Ectodermal cell (in vitro differentiated cells): ENCODE data around the gene PIR.
A peak's percentile ranks its signal among the peaks of the same experiment; 100 is the strongest.

Experiments used
- H3K27ac ChIP-seq: 2 replicates; pipeline ENCODE4 v1.7.0; 2013; ENCODE audit warnings: mild to moderate bottlenecking, low read depth, low read length; ENCODE audit not compliant: insufficient read depth, poor library complexity, severe bottlenecking
- H3K27me3 ChIP-seq: 2 replicates; pipeline ENCODE4 v1.7.0; 2013; ENCODE audit warnings: mild to moderate bottlenecking, low read length; ENCODE audit not compliant: insufficient read depth, control insufficient read depth, poor library complexity, severe bottlenecking
- H3K36me3 ChIP-seq: one replicate; pipeline ENCODE4 v1.7.0; 2013; ENCODE audit warnings: low read length; ENCODE audit not compliant: control insufficient read depth, insufficient read depth
- H3K4me1 ChIP-seq: one replicate; pipeline ENCODE4 v1.7.0; 2013; ENCODE audit warnings: low read length; ENCODE audit not compliant: control insufficient read depth, insufficient read depth
- H3K4me3 ChIP-seq: 2 replicates; pipeline ENCODE4 v1.7.0; 2013; ENCODE audit warnings: low read depth, low read length, control low read depth; ENCODE audit not compliant: insufficient read depth
- H3K9me3 ChIP-seq: 2 replicates; pipeline ENCODE4 v1.7.0; 2013; ENCODE audit warnings: mild to moderate bottlenecking, low read length, moderate library complexity; ENCODE audit not compliant: control insufficient read depth
- WGBS, 2 experiments: methylation state at CpG; one replicate each; pipeline ENCODE4 v1.1.7; 2013; ENCODE audit warnings: missing lambda C conversion rate in 2 of 2; 5-methylcytosine and 5-hydroxymethylcytosine counted together

The PIR gene

GRCh38 chrX:15366506-15367352 is 126.4 kb downstream of the PIR start:
- H3K4me1 ChIP-seq, result no peaks in the 10 kb centered on the region
- H3K27me3 ChIP-seq, result no peaks in the 10 kb centered on the region
- H3K36me3 ChIP-seq, result no peaks in the 10 kb centered on the region
- no peak overlapping the region for H3K4me3 ChIP-seq
- no peak overlapping the region for H3K27ac ChIP-seq
- no peaks in the 10 kb centered on the region for H3K9me3 ChIP-seq
- 96% methylated on average over 9 of the region's 9 CpGs for WGBS, 2 experiments

GRCh38 chrX:15359701-15360100 is 133.4 kb downstream of the PIR start:
- no peaks in the 10 kb centered on the region for H3K36me3 ChIP-seq
- H3K4me1 ChIP-seq, result no peaks in the 10 kb centered on the region
- H3K4me3 ChIP-seq, result no peak overlapping the region
- no peaks in the 10 kb centered on the region for H3K9me3 ChIP-seq
- no peak overlapping the region for H3K27ac ChIP-seq
- no peaks in the 10 kb centered on the region for H3K27me3 ChIP-seq
- WGBS, 2 experiments, result 88 to 96% methylated on average over 1 to 2 of the region's 2 CpGs

- H3K4me1 ChIP-seq, result no peaks in the 10 kb centered on the region
- no peaks in the 10 kb centered on the region for H3K36me3 ChIP-seq
- H3K9me3 ChIP-seq, result no peaks in the 10 kb centered on the region
- H3K27ac ChIP-seq, result no peak overlapping the region
- H3K4me3 ChIP-seq, result no peak overlapping the region
- no peaks in the 10 kb centered on the region for H3K27me3 ChIP-seq
- 91% methylated on average over 2 of the region's 2 CpGs; no CpG with 5 or more reads in 1 of the 2 experiments for WGBS, 2 experiments
These were observed 134.6 kb downstream of the PIR start for GRCh38 chrX:15358533-15358932.

GRCh38 chrX:15356444-15356843 is 136.7 kb downstream of the PIR start:
- 100% methylated on average over 1 of the region's 1 CpG; no CpG with 5 or more reads in 1 of the 2 experiments for WGBS, 2 experiments
- Histone ChIP-seq H3K36me3 (no peaks in the 10 kb centered on the region), H3K9me3 (no peaks in the 10 kb centered on the region), H3K4me1 (no peaks in the 10 kb centered on the region), H3K4me3 (no peak overlapping the region), H3K27ac (no peak overlapping the region), H3K27me3 (no peaks in the 10 kb centered on the region)

GRCh38 chrX:15350329-15350996 is 142.7 kb downstream of the PIR start:
- no peaks in the 10 kb centered on the region for H3K27me3 ChIP-seq
- no peaks in the 10 kb centered on the region for H3K9me3 ChIP-seq
- no peaks in the 10 kb centered on the region for H3K36me3 ChIP-seq
- H3K4me1 ChIP-seq, result no peaks in the 10 kb centered on the region
- no peak overlapping the region for H3K27ac ChIP-seq
- WGBS, 2 experiments, result 67 to 73% methylated on average over 8 of the region's 8 CpGs
- no peak overlapping the region for H3K4me3 ChIP-seq

GRCh38 chrX:15349046-15349445 is 144.1 kb downstream of the PIR start:
- no peak overlapping the region for H3K4me3 ChIP-seq
- H3K9me3 ChIP-seq, result no peaks in the 10 kb centered on the region
- H3K27me3 ChIP-seq, result no peaks in the 10 kb centered on the region
- H3K4me1 ChIP-seq, result no peaks in the 10 kb centered on the region
- H3K27ac ChIP-seq, result no peak overlapping the region
- 30 to 35% methylated on average over 2 of the region's 2 CpGs for WGBS, 2 experiments
- H3K36me3 ChIP-seq, result no peaks in the 10 kb centered on the region

- no peaks in the 10 kb centered on the region for H3K9me3 ChIP-seq
- no peak overlapping the region for H3K4me3 ChIP-seq
- H3K36me3 ChIP-seq, result no peaks in the 10 kb centered on the region
- H3K27ac ChIP-seq, result no peak overlapping the region
- H3K27me3 ChIP-seq, result no peaks in the 10 kb centered on the region
- WGBS, 2 experiments, result 88 to 90% methylated on average over 2 to 3 of the region's 3 CpGs
- H3K4me1 ChIP-seq, result no peaks in the 10 kb centered on the region
These were observed 147.2 kb downstream of the PIR start for GRCh38 chrX:15345976-15346375.

- Histone ChIP-seq H3K9me3 (no peaks in the 10 kb centered on the region), H3K4me1 (no peaks in the 10 kb centered on the region), H3K36me3 (no peaks in the 10 kb centered on the region), H3K27me3 (no peaks in the 10 kb centered on the region), H3K4me3 (no peak overlapping the region), H3K27ac (no peak overlapping the region)
These were observed 149.0 kb downstream of the PIR start for GRCh38 chrX:15344106-15344505.

GRCh38 chrX:15343075-15343476 is 150.1 kb downstream of the PIR start:
- H3K27ac ChIP-seq, result no peak overlapping the region
- H3K4me1 ChIP-seq, result no peaks in the 10 kb centered on the region
- no peaks in the 10 kb centered on the region for H3K27me3 ChIP-seq
- H3K36me3 ChIP-seq, result no peaks in the 10 kb centered on the region
- no peak overlapping the region for H3K4me3 ChIP-seq
- no peaks in the 10 kb centered on the region for H3K9me3 ChIP-seq
- WGBS, 2 experiments, result 86 to 88% methylated on average over 3 to 5 of the region's 5 CpGs

- no peaks in the 10 kb centered on the region for H3K27me3 ChIP-seq
- WGBS, 2 experiments, result 83 to 89% methylated on average over 2 of the region's 2 CpGs
These were observed 152.3 kb downstream of the PIR start for GRCh38 chrX:15340867-15341266.

More at GRCh38 chrX:15340867-15341266, 152.3 kb downstream of the PIR start:
- no peaks in the 10 kb centered on the region for H3K9me3 ChIP-seq
- peak overlapping the region; percentile 26 for H3K27ac ChIP-seq
- H3K4me3 ChIP-seq, result no peak overlapping the region
- no peaks in the 10 kb centered on the region for H3K4me1 ChIP-seq
- H3K36me3 ChIP-seq, result no peaks in the 10 kb centered on the region
